Vagina (tissue), 2 donors: ENCODE results near the gene FLRT2.

Source experiments
- POLR2A ChIP-seq, 2 donors: fragments of 450-650 bp; IDR thresholded peaks; one replicate each; pipeline ENCODE4 v1.6.1; 2017; ENCODE audit warnings: antibody characterized with exemption in 2 of 2, mild to moderate bottlenecking in 2 of 2, moderate library complexity in 2 of 2
- POLR2AphosphoS5 ChIP-seq, 2 donors: sonication (generic); formaldehyde crosslinking; IDR thresholded peaks; one replicate each; pipeline ENCODE4 v1.9.0; 2017; ENCODE audit warnings: antibody characterized with exemption in 2 of 2, mild to moderate bottlenecking in 2 of 2, low read depth in 1 of 2; ENCODE audit not compliant: insufficient read depth in 1 of 2

GRCh38 chr14:85599939-85600338 lies 70.0 kb downstream of the FLRT2 start:
- TF ChIP-seq POLR2AphosphoS5 (IDR thresholded peaks at IDR 0.05; ENCODE audit: insufficient read depth in 1 of 2, low read depth in 1 of 2) (no peak), POLR2A (IDR thresholded peaks at IDR 0.05) (no peak)
